BLaER1 treated with 17β-estradiol and CSF1 and Interleukin-3, amounts not matched to agents 10 nM and 100 nM (cell line): Measurements from ENCODE around the gene OTUD4.
"Not testable (repeated sequence)": the region's sequence is repeated elsewhere in the genome, so short reads cannot be mapped to it uniquely, and the experiment has no call there.

Experiments
- H3K27ac ChIP-seq, 11 experiments: shearing (Covaris generic); formaldehyde crosslinking; 2 replicates each; pipeline ENCODE4 v1.8.1; 2022
- H3K27me3 ChIP-seq, 11 experiments: shearing (Covaris generic); formaldehyde crosslinking; 2 replicates each; pipeline ENCODE4 v1.8.1; 2022
- H3K36me3 ChIP-seq, 11 experiments: shearing (Covaris generic); formaldehyde crosslinking; 2 replicates each; pipeline ENCODE4 v1.8.1; 2022
- H3K4me1 ChIP-seq, 10 experiments: shearing (Covaris generic); formaldehyde crosslinking; 2 replicates each; pipeline ENCODE4 v1.8.1; 2022
- H3K4me2 ChIP-seq, 11 experiments: shearing (Covaris generic); formaldehyde crosslinking; 2 replicates each; pipeline ENCODE4 v1.8.1; 2022
- H3K4me3 ChIP-seq, 10 experiments: shearing (Covaris generic); formaldehyde crosslinking; 2 replicates each; pipeline ENCODE4 v1.8.1; 2022
- H3K9ac ChIP-seq, 11 experiments: shearing (Covaris generic); formaldehyde crosslinking; 2 replicates each; pipeline ENCODE4 v1.8.1; 2022
- H3K9me3 ChIP-seq, 11 experiments: shearing (Covaris generic); formaldehyde crosslinking; replicated peaks in 1 of 11; 2 replicates each; pipeline ENCODE4 v1.8.1; 2022
- H4K20me1 ChIP-seq, 11 experiments: shearing (Covaris generic); formaldehyde crosslinking; 2 replicates each; pipeline ENCODE4 v1.8.1; 2022
- Cebpa-rat ChIP-seq, 11 experiments: shearing (Covaris generic); IDR thresholded peaks; 2 replicates each; pipeline ENCODE4 v1.8.1; 2022

OTUD4 gene

GRCh38 chr4:145183023-145183422 is 2.6 kb upstream of the OTUD4 start:
- Histone ChIP-seq H3K4me2 (no peak overlapping the region), H3K27ac (no peak overlapping the region), H3K9ac (no peak overlapping the region), H3K36me3 (no peaks in the 10 kb centered on the region), H3K9me3 (no peaks in the 10 kb centered on the region), H3K4me3 (no peak overlapping the region), H3K27me3 (no peaks in the 10 kb centered on the region), H3K4me1 (peaks cover 8 to 19% (median 12%) of the 10 kb centered on the region in 10 experiments), H4K20me1 (peaks cover 0 to 14% (median 8%) of the 10 kb centered on the region in 11 experiments; a peak in 10 of 22 replicates)
- no peak for TF ChIP-seq Cebpa-rat (IDR thresholded peaks at IDR 0.05)

GRCh38 chr4:145182222-145182621 is 1.8 kb upstream of the OTUD4 start:
- Histone ChIP-seq H3K4me3 (no peak overlapping the region), H3K27ac (no peak overlapping the region), H4K20me1 (peaks cover 4 to 22% (median 15%) of the 10 kb centered on the region in 11 experiments; a peak in 19 of 22 replicates), H3K9ac (no peak overlapping the region), H3K9me3 (no peaks in the 10 kb centered on the region), H3K4me2 (peak overlapping the region in 1 of 11 experiments; percentile 83; a peak in 1 of 22 replicates), H3K27me3 (no peaks in the 10 kb centered on the region), H3K36me3 (no peaks in the 10 kb centered on the region), H3K4me1 (peaks cover 13 to 25% (median 17%) of the 10 kb centered on the region in 10 experiments)
- no peak for TF ChIP-seq Cebpa-rat (IDR thresholded peaks at IDR 0.05)

GRCh38 chr4:145181091-145181501 is 707 bp upstream of the OTUD4 start:
- Histone ChIP-seq H3K4me2 (peak overlapping the region; percentile 71 to 94 (median 83)), H3K4me1 (peaks cover 22 to 33% (median 26%) of the 10 kb centered on the region in 10 experiments), H3K27me3 (no peaks in the 10 kb centered on the region), H4K20me1 (peaks cover 14 to 33% (median 26%) of the 10 kb centered on the region in 11 experiments; a peak in 20 of 22 replicates), H3K4me3 (peak overlapping the region; percentile 69 to 87 (median 78)), H3K27ac (peak overlapping the region; percentile 92 to 97 (median 97)), H3K9ac (peak overlapping the region; percentile 91 to 97 (median 95)), H3K9me3 (no peaks in the 10 kb centered on the region), H3K36me3 (peaks cover 0 to 4% (median 0%) of the 10 kb centered on the region in 11 experiments; a peak in 3 of 22 replicates)
- no peak for TF ChIP-seq Cebpa-rat (IDR thresholded peaks at IDR 0.05)

GRCh38 chr4:145179861-145180297 is 510 bp downstream of the OTUD4 start:
- H3K27me3 ChIP-seq, H3K9me3 ChIP-seq: not testable (repeated sequence)
- peak overlapping the region; percentile 34 to 94 (median 59); a peak in 21 of 22 replicates for H3K4me2 ChIP-seq
- peaks cover 32 to 43% (median 35%) of the 10 kb centered on the region in 10 experiments for H3K4me1 ChIP-seq
- peak overlapping the region; percentile 91 to 97 (median 95) for H3K9ac ChIP-seq
- peaks cover 0 to 16% (median 8%) of the 10 kb centered on the region in 11 experiments; a peak in 16 of 22 replicates for H3K36me3 ChIP-seq
- peaks cover 24 to 46% (median 38%) of the 10 kb centered on the region in 11 experiments; a peak in 20 of 22 replicates for H4K20me1 ChIP-seq
- H3K27ac ChIP-seq: peak overlapping the region; percentile 92 to 97 (median 97)
- peak overlapping the region; percentile 69 to 87 (median 78) for H3K4me3 ChIP-seq

GRCh38 chr4:145179281-145179860 is 1.0 kb downstream of the OTUD4 start:
- H3K4me1 ChIP-seq: peaks cover 32 to 43% (median 35%) of the 10 kb centered on the region in 10 experiments
- TF ChIP-seq Cebpa-rat (IDR thresholded peaks at IDR 0.05): no peak
- peak overlapping the region; percentile 79 to 98 (median 91) for H3K4me2 ChIP-seq
- H3K27me3 ChIP-seq: no peaks in the 10 kb centered on the region
- peak overlapping the region; percentile 69 to 87 (median 78) for H3K4me3 ChIP-seq
- peak overlapping the region; percentile 92 to 97 (median 97) for H3K27ac ChIP-seq
- H3K9me3 ChIP-seq: no peaks in the 10 kb centered on the region
- H3K9ac ChIP-seq: peak overlapping the region; percentile 91 to 97 (median 95)
- H4K20me1 ChIP-seq: peaks cover 24 to 51% (median 43%) of the 10 kb centered on the region in 11 experiments; a peak in 20 of 22 replicates
- H3K36me3 ChIP-seq: peaks cover 1 to 21% (median 13%) of the 10 kb centered on the region in 11 experiments; a peak in 21 of 22 replicates

GRCh38 chr4:145178740-145179280 is 1.6 kb downstream of the OTUD4 start:
- H3K27ac ChIP-seq: peak overlapping the region; percentile 92 to 97 (median 97)
- H3K4me2 ChIP-seq: peak overlapping the region; percentile 79 to 98 (median 91)
- peaks cover 28 to 56% (median 49%) of the 10 kb centered on the region in 11 experiments; a peak in 20 of 22 replicates for H4K20me1 ChIP-seq
- H3K36me3 ChIP-seq: peaks cover 7 to 26% (median 19%) of the 10 kb centered on the region in 11 experiments
- no peaks in the 10 kb centered on the region; a peak in 1 of 22 replicates for H3K9me3 ChIP-seq
- H3K27me3 ChIP-seq: no peaks in the 10 kb centered on the region
- no peak for TF ChIP-seq Cebpa-rat (IDR thresholded peaks at IDR 0.05)
- H3K9ac ChIP-seq: peak overlapping the region; percentile 91 to 97 (median 95)
- peak overlapping the region; percentile 69 to 87 (median 78) for H3K4me3 ChIP-seq
- H3K4me1 ChIP-seq: peaks cover 32 to 43% (median 35%) of the 10 kb centered on the region in 10 experiments

GRCh38 chr4:145177906-145178538 is 2.4 kb downstream of the OTUD4 start:
- TF ChIP-seq Cebpa-rat (IDR thresholded peaks at IDR 0.05): no peak
- H3K4me2 ChIP-seq: peak overlapping the region; percentile 79 to 98 (median 91)

GRCh38 chr4:145177511-145177905 is 2.9 kb downstream of the OTUD4 start:
- Histone ChIP-seq H3K27me3 (no peaks in the 10 kb centered on the region), H3K4me2 (peak overlapping the region; percentile 79 to 98 (median 91)), H3K9ac (peak overlapping the region; percentile 91 to 97 (median 95)), H3K4me1 (peaks cover 32 to 43% (median 35%) of the 10 kb centered on the region in 10 experiments), H3K36me3 (peaks cover 20 to 39% (median 32%) of the 10 kb centered on the region in 11 experiments), H3K27ac (peak overlapping the region; percentile 43 to 97 (median 97); a peak in 21 of 22 replicates), H4K20me1 (peaks cover 29 to 69% (median 61%) of the 10 kb centered on the region in 11 experiments; a peak in 20 of 22 replicates), H3K4me3 (peak overlapping the region; percentile 69 to 87 (median 78)), H3K9me3 (no peaks in the 10 kb centered on the region; a peak in 1 of 22 replicates)
- no peak for TF ChIP-seq Cebpa-rat (IDR thresholded peaks at IDR 0.05)

More at GRCh38 chr4:145177906-145178538, 2.4 kb downstream of the OTUD4 start:
- Histone ChIP-seq H3K36me3 (peaks cover 15 to 34% (median 27%) of the 10 kb centered on the region in 11 experiments), H4K20me1 (peaks cover 29 to 64% (median 56%) of the 10 kb centered on the region in 11 experiments; a peak in 20 of 22 replicates), H3K4me1 (peaks cover 32 to 43% (median 35%) of the 10 kb centered on the region in 10 experiments), H3K9me3 (no peaks in the 10 kb centered on the region; a peak in 1 of 22 replicates), H3K4me3 (peak overlapping the region; percentile 69 to 87 (median 78)), H3K27me3 (no peaks in the 10 kb centered on the region), H3K9ac (peak overlapping the region; percentile 91 to 97 (median 95)), H3K27ac (peak overlapping the region; percentile 58 to 97 (median 97); a peak in 21 of 22 replicates)
